Adrenal gland (tissue), 12 donors: ENCODE measurements around the gene MUC2. TPM values are rescaled to one million over a fixed set of nuclear protein-coding genes. Genes with fewer than 3 reads are reported as not detected.

Experiments
- DNase-seq, 7 donors: peaks; one replicate each; pipeline ENCODE4 v3.0.0-alpha.2; 2019 to 2020
- H3K27ac ChIP-seq, 5 donors: fragments of 200-600 bp; sonication (generic) in 4 of 5; 1 replicate in 3 of 5; 2 replicates in 2 of 5; pipeline versions ENCODE4 v1.5.1 to v1.8.0; 2016 to 2020; ENCODE audit warnings: mild to moderate bottlenecking in 1 of 5
- H3K27me3 ChIP-seq: fragments of 200-600 bp; 2 replicates; pipeline ENCODE4 v1.8.0; 2021
- H3K36me3 ChIP-seq, 2 donors: fragments of 200-600 bp; replicated peaks in 1 of 2; 1 replicate in 1 of 2; 2 replicates in 1 of 2; pipeline versions ENCODE4 v1.5.1 to v1.8.0; 2018 to 2022
- H3K4me1 ChIP-seq, 2 donors: fragments of 200-600 bp; replicated peaks in 1 of 2; 1 replicate in 1 of 2; 2 replicates in 1 of 2; pipeline versions ENCODE4 v1.5.1 to v1.8.0; 2018 to 2021
- H3K4me3 ChIP-seq, 4 donors: fragments of 200-600 bp; sonication (generic) in 3 of 4; one replicate each; pipeline ENCODE4 v1.5.1; 2016 to 2018
- H3K9me3 ChIP-seq, 3 donors: fragments of 200-600 bp; sonication (generic) in 1 of 3; replicated peaks in 1 of 3; 1 replicate in 2 of 3; 2 replicates in 1 of 3; pipeline versions ENCODE4 v1.5.1 to v1.8.0; 2016 to 2021
- CTCF ChIP-seq, 6 experiments: fragments of 450-650 bp in 4 of 6; fragments of 200-600 bp in 2 of 6; sonication (generic) in 1 of 6; IDR thresholded peaks; 1 replicate in 5 of 6; 2 replicates in 1 of 6; pipeline versions ENCODE4 v1.5.1 to v1.8.0; 2016 to 2021; ENCODE audit warnings: antibody characterized with exemption in 6 of 6, mild to moderate bottlenecking in 2 of 6, moderate library complexity in 1 of 6
- POLR2A ChIP-seq, 2 donors: fragments of 450-650 bp; IDR thresholded peaks; one replicate each; pipeline ENCODE4 v1.6.1; 2017; ENCODE audit warnings: antibody characterized with exemption in 2 of 2, mild to moderate bottlenecking in 2 of 2, moderate library complexity in 1 of 2
- WGBS, 4 donors: extraction: QIAGEN DNeasy Blood & Tissue Kit in 2 of 4; methylation state at CpG; one replicate each; pipeline versions ENCODE4 v1.1.5 to v1.1.7; 2013 to 2017; 5-methylcytosine and 5-hydroxymethylcytosine counted together
- intact Hi-C, 2 donors: fragments of 100-400 bp; cut with DNase I; formaldehyde crosslinking; loops; one replicate each; pipeline versions ENCODE4 v1.14.1 to v1.15.0; 2022 to 2023
- polyA plus RNA-seq, 3 donors: library from polyadenylated mRNA; stranded (reverse); fragments of 200-250 nt in 2 of 3; fragments of 350-450 nt in 1 of 3; fragmentation: Illumina TruSeq in 1 of 3; extraction: RNeasy Lipid Tissue Mini Kit (QIAGEN cat#74804) in 1 of 3; gene quantifications; one replicate each; pipeline ENCODE4 v1.2.3, GENCODE V29; 2013 to 2014
- total RNA-seq, 9 donors: library from RNA; depleted of rRNA in 4 of 9; stranded (reverse); fragments of >200 nt in 4 of 9; fragments of 120-200 nt in 1 of 9; fragmentation: NEBNext Ultra II Directional in 1 of 9; extraction: Animal tissue kit (Norgen Biotek cat#: 25700) in 1 of 9; gene quantifications; one replicate each; pipeline versions ENCODE4 v1.1.0 to v1.2.4, GENCODE V29; 2013 to 2023
- donor health status: healthy with polysubstance abuse.
- donor health status: Bipolar disorder and iron deficiency.
- donor health status: DM: yes; HTN: yes; CAD: no.
- donor health status: DM: no; HTN: no; CAD: no.
- donor health status: DM: no; HTN: no; CAD: no.
- donor health status: DM: yes; HTN: yes; CAD: no.

MUC2 gene
- total and polyA plus RNA-seq, 12 donors, result under 0.01 to 0.31 (median 0.12) TPM; not detected in 7

DNA sequence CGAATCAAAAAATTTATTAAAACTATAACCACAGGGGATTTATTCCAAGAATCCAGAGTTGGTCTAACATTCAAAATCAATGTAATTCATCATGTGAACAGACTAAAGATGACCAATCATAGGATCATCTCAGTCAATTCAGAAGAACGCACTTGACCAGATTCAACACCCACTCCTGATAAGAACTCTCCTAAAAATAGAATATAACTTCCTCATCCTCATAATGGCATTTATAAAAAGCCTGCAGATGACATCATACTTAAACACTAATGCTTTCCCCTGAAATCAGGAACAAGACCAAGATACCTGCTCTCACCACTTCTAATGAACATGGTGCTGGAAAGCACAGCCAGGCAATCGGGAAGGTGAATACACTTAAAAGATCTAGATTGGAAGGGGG is 10.5 kb upstream of the MUC2 start:
- no peak for DNase-seq
- H3K27me3 ChIP-seq, result no peaks in the 10 kb centered on the region
- no peaks in the 10 kb centered on the region for H3K36me3 ChIP-seq
- H3K9me3 ChIP-seq, result no peaks in the 10 kb centered on the region
- 28 to 69% (median 57%) methylated on average over 3 of the region's 3 CpGs for WGBS, 4 donors
- H3K27ac ChIP-seq, result no peak overlapping the region
- no peak overlapping the region for H3K4me3 ChIP-seq
- intact Hi-C loops, result no loop called here
- TF ChIP-seq CTCF (IDR thresholded peaks at IDR 0.05) (no peak), POLR2A (IDR thresholded peaks at IDR 0.05) (no peak)
- H3K4me1 ChIP-seq, result no peaks in the 10 kb centered on the region

GRCh38 chr11:1067812-1068496 is 6.7 kb upstream of the MUC2 start:
- WGBS, 4 donors, result 78 to 88% (median 85%) methylated on average over 8 of the region's 8 CpGs
- Histone ChIP-seq H3K4me3 (no peak overlapping the region), H3K36me3 (no peaks in the 10 kb centered on the region), H3K27me3 (no peaks in the 10 kb centered on the region), H3K4me1 (peaks cover 0 to under 1% of the 10 kb centered on the region in 2 donors), H3K27ac (no peak overlapping the region), H3K9me3 (no peaks in the 10 kb centered on the region)
- intact Hi-C loops, result no loop called here
- TF ChIP-seq POLR2A (IDR thresholded peaks at IDR 0.05) (no peak), CTCF (IDR thresholded peaks at IDR 0.05) (no peak)
- DNase-seq, result no peak

DNA sequence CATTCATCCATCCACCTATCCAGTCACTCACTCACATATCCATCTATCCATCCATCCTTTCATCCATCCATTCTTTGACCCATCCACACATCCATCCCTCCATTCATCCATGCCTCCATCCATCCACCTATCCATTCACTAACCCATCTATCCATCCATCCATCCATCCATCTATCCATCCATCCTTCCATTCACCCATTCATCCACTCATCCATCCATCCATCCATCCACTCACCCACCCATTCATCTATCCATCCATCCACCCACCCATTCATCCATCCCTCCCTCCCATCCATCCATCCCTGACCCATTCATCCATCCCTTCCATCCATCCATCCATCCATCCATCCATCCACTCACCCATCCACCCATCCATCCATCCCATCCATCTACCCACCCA is 4.9 kb upstream of the MUC2 start:
- Histone ChIP-seq H3K9me3 (no peaks in the 10 kb centered on the region), H3K27me3 (no peaks in the 10 kb centered on the region), H3K36me3 (no peaks in the 10 kb centered on the region), H3K4me3 (no peak overlapping the region), H3K27ac (no peak overlapping the region), H3K4me1 (peaks cover 0 to 6% of the 10 kb centered on the region in 2 donors)
- DNase-seq, result no peak
- intact Hi-C loops, result no loop called here
- TF ChIP-seq POLR2A (IDR thresholded peaks at IDR 0.05) (no peak), CTCF (IDR thresholded peaks at IDR 0.05) (no peak)

- no peak for DNase-seq
- WGBS, 4 donors, result 60 to 81% (median 76%) methylated on average over 5 to 9 of the region's 9 CpGs
Observed at GRCh38 chr11:1070594-1071462, 3.8 kb upstream of the MUC2 start.

More at GRCh38 chr11:1070594-1071462, 3.8 kb upstream of the MUC2 start:
- no peak overlapping the region for H3K27ac ChIP-seq
- H3K4me1 ChIP-seq, result peaks cover 0 to 6% of the 10 kb centered on the region in 2 donors
- no peaks in the 10 kb centered on the region for H3K9me3 ChIP-seq
- H3K4me3 ChIP-seq, result no peak overlapping the region
- TF ChIP-seq POLR2A (IDR thresholded peaks at IDR 0.05), result no peak
- no peak for TF ChIP-seq CTCF (IDR thresholded peaks at IDR 0.05)
- no peaks in the 10 kb centered on the region for H3K27me3 ChIP-seq
- no peaks in the 10 kb centered on the region for H3K36me3 ChIP-seq
- intact Hi-C loops, result no loop called here
